Fibroblast of lung (primary cell): ENCODE data around the gene PCSK2. TPM values are rescaled to one million over a fixed set of nuclear protein-coding genes. Genes with fewer than 3 reads are reported as not detected.

Experiments used
- DNase-seq, 2 donors: peaks; one replicate each; pipeline versions ENCODE4 v3.0.0 to v3.0.0-alpha.2; 2010; ENCODE audit warnings: low read depth in 2 of 2
- H2AFZ ChIP-seq: 2 replicates; pipeline ENCODE4 v1.5.1; 2012; ENCODE audit warnings: low read length, control low read depth, inconsistent platforms
- H3K27ac ChIP-seq: 2 replicates; pipeline ENCODE4 v1.5.1; 2011; ENCODE audit warnings: low read length, control low read depth; ENCODE audit not compliant: insufficient read depth
- H3K27me3 ChIP-seq: 2 replicates; pipeline ENCODE4 v1.5.1; 2011; ENCODE audit warnings: mild to moderate bottlenecking, low read length; ENCODE audit not compliant: control insufficient read depth, insufficient read depth
- H3K36me3 ChIP-seq: 2 replicates; pipeline ENCODE4 v1.5.1; 2011; ENCODE audit warnings: low read length; ENCODE audit not compliant: control insufficient read depth, insufficient read depth
- H3K4me1 ChIP-seq: 2 replicates; pipeline ENCODE4 v1.5.1; 2011; ENCODE audit warnings: low read length; ENCODE audit not compliant: control insufficient read depth, insufficient read depth; ENCODE audit errors: extremely low read depth
- H3K4me2 ChIP-seq: 2 replicates; pipeline ENCODE4 v1.5.1; 2011; ENCODE audit warnings: low read length, control low read depth; ENCODE audit not compliant: insufficient read depth; ENCODE audit errors: extremely low read depth
- H3K4me3 ChIP-seq, 4 experiments: fragments of 200-600 bp in 1 of 4; sonication (generic) in 1 of 4; replicated peaks in 1 of 4; 2 replicates each; pipeline ENCODE4 v1.5.1; 2011 to 2016; ENCODE audit warnings: low read length in 4 of 4, low read depth in 3 of 4, mild to moderate bottlenecking in 3 of 4, control low read depth in 2 of 4, inconsistent platforms in 1 of 4, mixed read lengths in 1 of 4; ENCODE audit not compliant: insufficient read depth in 1 of 4; ENCODE audit errors: control extremely low read depth in 1 of 4
- H3K79me2 ChIP-seq: 2 replicates; pipeline ENCODE4 v1.5.1; 2012; ENCODE audit warnings: mild to moderate bottlenecking, low read length, inconsistent platforms; ENCODE audit not compliant: control insufficient read depth, insufficient read depth
- H3K9ac ChIP-seq: 2 replicates; pipeline ENCODE4 v1.5.1; 2011; ENCODE audit warnings: mild to moderate bottlenecking, low read length, control low read depth; ENCODE audit not compliant: insufficient read depth
- H3K9me3 ChIP-seq: 2 replicates; pipeline ENCODE4 v1.5.1; 2012; ENCODE audit warnings: low read depth, low read length; ENCODE audit not compliant: control insufficient read depth, insufficient read depth
- H4K20me1 ChIP-seq: 2 replicates; pipeline ENCODE4 v1.5.1; 2011; ENCODE audit warnings: low read length; ENCODE audit not compliant: control insufficient read depth, insufficient read depth; ENCODE audit errors: extremely low read depth
- EZH2 ChIP-seq: IDR thresholded peaks from 2 replicates; pipeline ENCODE4 v1.5.1; 2012; ENCODE audit warnings: low read length, control low read depth, mild to moderate bottlenecking; ENCODE audit errors: missing control alignments
- polyA plus RNA-seq, 2 donors: library from polyadenylated mRNA; depleted of rRNA in 1 of 2; stranded (reverse) in 1 of 2; unstranded in 1 of 2; fragments of >200 nt; gene quantifications; 2 replicates each; pipeline ENCODE4 v1.2.1, GENCODE V29; 2011 to 2012; ENCODE audit warnings: missing spikeins in 1 of 2
- total RNA-seq: library from RNA; depleted of rRNA; stranded (reverse); fragments of >200 nt; gene quantifications from 2 replicates; pipeline ENCODE4 v1.2.1, GENCODE V29; 2014
- TF ChIP-seq, protein P1 (sequence below), 2 donors: IDR thresholded peaks in 1 of 2; conservative IDR thresholded peaks in 1 of 2; 1 replicate in 1 of 2; 2 replicates in 1 of 2; pipeline ENCODE4 v1.5.1; 2011 to 2012; ENCODE audit warnings: low read length in 2 of 2, control low read depth in 1 of 2, inconsistent platforms in 1 of 2, low read depth in 1 of 2, mild to moderate bottlenecking in 1 of 2

PCSK2 gene
- total and polyA plus RNA-seq, 2 donors (not counting 1 experiment from before 2014, with no cell fraction given) = under 0.01 to 1.2 TPM

DNA sequence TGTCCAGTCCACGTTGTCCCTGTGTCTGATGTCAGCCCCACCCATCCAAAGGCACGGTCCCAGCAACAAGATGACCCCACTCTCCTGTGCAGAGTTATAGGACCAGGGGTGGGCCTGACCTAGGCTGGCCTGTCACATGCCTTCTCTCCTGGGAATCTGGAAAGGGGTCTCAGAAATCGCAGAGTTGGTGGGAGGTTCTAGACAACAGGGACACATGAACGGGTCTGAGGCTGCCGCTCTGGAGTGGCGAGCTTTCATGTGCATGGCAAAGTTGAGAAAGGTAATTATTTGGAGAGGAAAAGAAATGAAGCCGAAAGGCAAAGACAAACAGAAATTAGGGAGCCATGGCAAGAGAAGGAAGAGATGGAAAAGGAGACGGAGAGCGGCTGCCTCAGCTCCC, 274.9 kb downstream of the PCSK2 start:
- Histone ChIP-seq H3K27ac (no peak overlapping the region), H3K4me1 (peaks cover 6% of the 10 kb centered on the region), H3K36me3 (no peaks in the 10 kb centered on the region), H4K20me1 (no peaks in the 10 kb centered on the region), H3K4me3 (no peak overlapping the region), H3K79me2 (no peaks in the 10 kb centered on the region), H3K4me2 (no peak overlapping the region), H2AFZ (no peak overlapping the region), H3K27me3 (peaks cover 2% of the 10 kb centered on the region), H3K9ac (no peak overlapping the region), H3K9me3 (no peaks in the 10 kb centered on the region)
- TF ChIP-seq, protein P1, sequence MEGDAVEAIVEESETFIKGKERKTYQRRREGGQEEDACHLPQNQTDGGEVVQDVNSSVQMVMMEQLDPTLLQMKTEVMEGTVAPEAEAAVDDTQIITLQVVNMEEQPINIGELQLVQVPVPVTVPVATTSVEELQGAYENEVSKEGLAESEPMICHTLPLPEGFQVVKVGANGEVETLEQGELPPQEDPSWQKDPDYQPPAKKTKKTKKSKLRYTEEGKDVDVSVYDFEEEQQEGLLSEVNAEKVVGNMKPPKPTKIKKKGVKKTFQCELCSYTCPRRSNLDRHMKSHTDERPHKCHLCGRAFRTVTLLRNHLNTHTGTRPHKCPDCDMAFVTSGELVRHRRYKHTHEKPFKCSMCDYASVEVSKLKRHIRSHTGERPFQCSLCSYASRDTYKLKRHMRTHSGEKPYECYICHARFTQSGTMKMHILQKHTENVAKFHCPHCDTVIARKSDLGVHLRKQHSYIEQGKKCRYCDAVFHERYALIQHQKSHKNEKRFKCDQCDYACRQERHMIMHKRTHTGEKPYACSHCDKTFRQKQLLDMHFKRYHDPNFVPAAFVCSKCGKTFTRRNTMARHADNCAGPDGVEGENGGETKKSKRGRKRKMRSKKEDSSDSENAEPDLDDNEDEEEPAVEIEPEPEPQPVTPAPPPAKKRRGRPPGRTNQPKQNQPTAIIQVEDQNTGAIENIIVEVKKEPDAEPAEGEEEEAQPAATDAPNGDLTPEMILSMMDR (conservative IDR thresholded peaks at IDR 0.05 in 1 of 2, IDR thresholded peaks at IDR 0.05 in 1 of 2; ENCODE audit: low read depth in 1 of 2, low read length in 2 of 2) = no peak
- TF ChIP-seq EZH2 = no peak
- no peak for DNase-seq

DNA sequence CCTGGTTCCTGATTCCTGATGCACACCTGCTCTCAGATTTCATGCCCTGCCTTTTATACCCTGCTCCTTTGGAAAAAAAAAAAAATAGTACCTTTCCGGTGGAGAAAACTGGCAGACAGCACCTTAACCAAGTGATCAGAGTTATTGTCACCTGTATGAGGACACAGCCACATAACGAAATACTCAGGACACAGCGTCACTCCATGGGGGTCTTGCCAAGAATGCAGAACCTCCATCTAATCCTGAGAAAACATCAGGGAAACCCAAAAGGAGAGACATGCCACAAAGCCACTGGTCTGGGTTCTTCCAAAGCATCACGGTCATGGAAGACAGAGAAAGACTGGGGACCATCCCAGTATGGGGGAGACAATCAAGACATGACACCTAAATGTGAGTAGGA, 275.3 kb downstream of the PCSK2 start:
- Histone ChIP-seq H3K9ac (no peak overlapping the region), H3K4me2 (no peak overlapping the region), H3K36me3 (no peaks in the 10 kb centered on the region), H3K27me3 (peaks cover 2% of the 10 kb centered on the region), H3K4me3 (no peak overlapping the region), H3K79me2 (no peaks in the 10 kb centered on the region), H3K27ac (no peak overlapping the region), H2AFZ (no peak overlapping the region), H3K9me3 (no peaks in the 10 kb centered on the region), H3K4me1 (peaks cover 6% of the 10 kb centered on the region), H4K20me1 (no peaks in the 10 kb centered on the region)
- no peak for TF ChIP-seq EZH2
- TF ChIP-seq, protein P1 (conservative IDR thresholded peaks at IDR 0.05 in 1 of 2, IDR thresholded peaks at IDR 0.05 in 1 of 2; ENCODE audit: low read depth in 1 of 2, low read length in 2 of 2) = no peak
- DNase-seq = no peak

DNA sequence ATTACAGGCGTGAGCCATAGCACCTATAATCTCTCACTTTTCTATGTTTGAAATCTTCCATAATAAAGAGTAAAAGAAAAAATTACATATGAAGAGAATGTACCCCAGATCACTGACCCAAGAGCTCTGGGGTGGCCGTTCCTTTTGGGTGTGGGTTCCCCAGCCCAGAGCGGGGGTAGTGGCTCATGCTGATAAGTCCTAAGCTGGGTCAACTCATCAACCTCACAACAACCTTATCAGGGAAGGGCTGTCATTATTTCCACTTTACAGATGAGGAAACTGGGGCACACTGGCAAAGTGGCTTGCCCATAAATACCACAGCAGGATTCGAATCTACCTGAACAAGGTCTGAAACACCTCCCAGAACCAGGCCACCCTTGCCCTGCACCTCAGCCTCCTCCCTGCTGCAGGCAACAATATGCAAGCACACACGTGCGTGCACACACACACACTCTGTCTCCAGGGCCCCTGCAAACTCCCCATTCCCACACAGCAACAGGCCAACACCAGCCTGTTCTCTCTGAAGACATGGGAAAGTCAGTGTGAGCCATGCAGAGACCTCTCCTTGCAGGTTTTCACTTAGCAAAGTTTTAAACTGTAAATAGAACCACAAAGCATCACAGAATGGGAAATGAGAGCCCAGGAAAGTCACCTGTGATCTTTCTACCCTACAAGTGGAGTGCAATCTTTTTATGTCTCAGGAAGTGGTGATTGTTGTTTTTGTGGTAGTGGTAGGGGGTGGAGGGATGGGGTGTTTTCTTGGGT, 276.6 kb downstream of the PCSK2 start:
- H4K20me1 ChIP-seq = no peaks in the 10 kb centered on the region
- H3K79me2 ChIP-seq = no peaks in the 10 kb centered on the region
- H3K36me3 ChIP-seq = no peaks in the 10 kb centered on the region
- peaks cover 6% of the 10 kb centered on the region for H3K4me1 ChIP-seq
- no peak overlapping the region for H3K27ac ChIP-seq
- H3K4me2 ChIP-seq = no peak overlapping the region
- no peak for DNase-seq
- TF ChIP-seq EZH2 = no peak
- TF ChIP-seq, protein P1 (conservative IDR thresholded peaks at IDR 0.05 in 1 of 2, IDR thresholded peaks at IDR 0.05 in 1 of 2; ENCODE audit: low read depth in 1 of 2, low read length in 2 of 2) = no peak
- H3K27me3 ChIP-seq = peaks cover 2% of the 10 kb centered on the region
- no peak overlapping the region for H3K9ac ChIP-seq
- H2AFZ ChIP-seq = no peak overlapping the region
- no peak overlapping the region for H3K4me3 ChIP-seq
- H3K9me3 ChIP-seq = no peaks in the 10 kb centered on the region
